Panc1 (cell line): ENCODE results near the gene LANCL2.

Source experiments
- CTCF ChIP-seq: fragments of 450-650 bp; IDR thresholded peaks from 2 replicates; pipeline ENCODE4 v1.5.1; 2017; ENCODE audit warnings: mild to moderate bottlenecking
- POLR2AphosphoS5 ChIP-seq: IDR thresholded peaks from 2 replicates; pipeline ENCODE4 v1.6.1; 2012; ENCODE audit warnings: mild to moderate bottlenecking, low read depth, low read length, moderate library complexity
- REST ChIP-seq, 2 experiments: IDR thresholded peaks; 2 replicates each; pipeline ENCODE4 v1.6.1; 2011 to 2012; ENCODE audit warnings: low read depth in 2 of 2, control low read depth in 1 of 2, low read length in 1 of 2, mild to moderate bottlenecking in 1 of 2, moderate library complexity in 1 of 2; ENCODE audit not compliant: insufficient read depth in 1 of 2
- SIN3A ChIP-seq: IDR thresholded peaks from 2 replicates; pipeline ENCODE4 v1.6.1; 2012; ENCODE audit warnings: low read depth, mild to moderate bottlenecking, low read length, moderate library complexity, borderline replicate concordance; ENCODE audit not compliant: insufficient read depth
- TCF7L2 ChIP-seq: IDR thresholded peaks from 2 replicates; pipeline ENCODE4 v1.6.1; 2011; ENCODE audit warnings: mild to moderate bottlenecking, low read depth, low read length, inconsistent platforms

GRCh38 chr7:55400191-55400590, 35.1 kb downstream of the LANCL2 start:
- no peak for TF ChIP-seq CTCF
- no peak for TF ChIP-seq POLR2AphosphoS5
- no peak for TF ChIP-seq REST (IDR thresholded peaks at IDR 0.05; ENCODE audit: insufficient read depth in 1 of 2, low read depth in 2 of 2, low read length in 1 of 2)
- no peak for TF ChIP-seq TCF7L2
- TF ChIP-seq SIN3A: no peak
